ENCODE results near the gene DYNLT3.

DYNLT3 gene, protein sequence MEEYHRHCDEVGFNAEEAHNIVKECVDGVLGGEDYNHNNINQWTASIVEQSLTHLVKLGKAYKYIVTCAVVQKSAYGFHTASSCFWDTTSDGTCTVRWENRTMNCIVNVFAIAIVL

DNA sequence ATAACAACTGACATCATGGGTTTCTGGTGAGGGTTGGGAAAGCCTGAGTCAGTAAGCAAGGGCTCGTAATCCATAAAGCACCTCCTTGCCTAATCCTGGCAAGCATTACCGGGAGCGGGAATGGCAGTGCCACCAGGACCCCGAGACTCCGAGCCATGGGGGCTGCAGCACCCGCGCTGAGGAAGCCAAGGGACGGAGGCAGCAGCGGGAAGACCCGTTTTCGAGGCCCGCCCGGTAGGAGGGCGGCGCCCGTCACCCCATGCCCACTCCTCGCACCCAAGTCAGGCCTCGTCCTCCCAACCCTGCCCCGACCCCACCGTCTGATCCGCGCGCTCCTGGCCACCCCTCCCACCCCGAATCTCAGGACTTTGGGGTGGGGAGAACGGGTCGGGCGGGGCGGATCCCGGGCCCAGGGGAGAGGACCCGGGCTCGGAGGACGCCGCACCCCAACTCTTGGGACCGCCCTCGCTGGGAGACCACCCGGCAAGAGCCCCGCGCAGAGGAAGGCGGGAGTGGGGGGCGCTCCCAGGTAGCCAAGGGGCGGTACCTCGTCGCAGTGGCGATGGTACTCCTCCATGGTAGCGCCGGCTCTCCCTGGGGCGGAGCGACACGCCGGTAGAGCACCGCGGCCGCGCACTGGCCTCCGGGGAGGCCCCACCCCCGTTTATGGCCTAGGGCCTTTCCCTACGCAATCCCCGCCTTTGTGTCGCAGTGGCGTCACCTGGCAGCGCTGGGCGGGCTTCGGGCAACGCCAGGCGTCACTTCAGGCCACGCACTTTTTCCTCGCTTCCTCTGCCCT is at the start of gene DYNLT3:
Gene DYNLT3 (minus strand): TSS at position 638 of the 799 bp plus-strand sequence. CDS start 61 bp downstream, at position 577.
- no peak for DNase-seq

DNA sequence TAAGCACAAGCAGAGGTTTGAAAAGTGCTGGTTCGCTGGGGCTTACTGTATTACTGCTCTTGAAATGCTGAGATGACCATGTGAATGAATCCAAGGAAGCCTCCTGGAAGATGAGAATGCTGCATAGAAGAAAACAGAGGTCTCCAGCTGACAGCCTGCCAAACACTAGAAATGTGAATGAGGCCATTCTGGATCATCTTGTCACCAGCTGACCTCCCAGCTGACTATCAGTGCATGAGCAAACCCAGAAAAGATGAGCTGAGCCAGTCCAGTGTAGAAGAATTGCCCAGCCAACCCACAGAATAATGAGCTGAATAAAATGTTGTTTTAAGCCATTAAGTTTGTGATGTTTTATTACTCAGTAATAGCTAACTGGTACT is 49.1 kb upstream of the DYNLT3 start:
- DNase-seq = no peak

DNA sequence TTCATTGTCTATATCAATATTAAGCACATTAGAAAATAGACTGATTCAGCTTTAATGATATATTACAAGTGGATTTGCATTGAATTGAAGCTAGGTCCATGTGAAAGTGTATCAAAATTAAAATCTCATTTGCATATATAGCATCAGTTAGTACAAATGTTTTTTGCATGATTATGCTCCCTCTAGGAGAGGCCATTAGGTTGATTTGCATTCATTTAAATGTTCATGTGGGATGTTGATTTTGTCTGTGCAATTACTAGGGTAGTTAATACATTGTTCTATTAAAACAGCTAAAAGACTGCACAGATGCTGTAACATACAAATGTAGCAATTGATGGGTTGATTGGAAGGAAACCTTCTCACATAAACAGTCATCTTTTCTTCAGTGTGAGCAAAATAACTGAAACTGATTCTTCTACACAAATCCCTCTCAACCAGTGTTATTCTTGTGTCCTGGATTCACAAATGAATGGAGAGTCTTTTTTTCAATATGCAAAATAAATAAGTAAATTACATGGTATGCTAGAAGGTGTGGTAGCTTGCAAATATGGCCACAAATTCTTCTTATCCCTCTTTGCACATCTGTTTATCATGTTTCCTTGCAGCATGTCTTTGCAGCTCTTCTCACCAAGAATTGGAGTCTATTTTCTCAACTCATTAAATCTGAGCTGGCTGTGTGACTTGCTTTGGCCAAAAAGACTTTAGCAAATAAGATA is 48.6 kb upstream of the DYNLT3 start:
- no peak for DNase-seq

DNA sequence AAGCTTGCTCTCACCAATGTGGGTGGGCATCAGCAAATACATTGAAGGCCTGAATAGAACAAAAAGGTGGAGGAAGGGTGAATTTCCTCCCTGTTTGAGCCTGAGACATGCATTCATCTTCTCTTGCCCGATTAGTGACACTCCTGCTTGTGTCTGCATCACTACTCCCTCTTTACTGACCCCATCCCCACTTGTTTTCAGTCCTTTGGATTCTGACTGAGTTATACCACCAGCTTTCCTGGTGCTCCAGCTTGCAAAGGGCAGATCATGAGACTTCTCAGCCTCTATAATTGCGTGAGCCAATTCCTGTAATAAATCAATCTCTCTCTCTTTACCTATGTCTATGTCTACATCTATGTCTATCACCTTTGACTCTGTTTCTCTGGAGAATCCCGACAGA is 47.4 kb upstream of the DYNLT3 start:
- DNase-seq = no peak

DNA sequence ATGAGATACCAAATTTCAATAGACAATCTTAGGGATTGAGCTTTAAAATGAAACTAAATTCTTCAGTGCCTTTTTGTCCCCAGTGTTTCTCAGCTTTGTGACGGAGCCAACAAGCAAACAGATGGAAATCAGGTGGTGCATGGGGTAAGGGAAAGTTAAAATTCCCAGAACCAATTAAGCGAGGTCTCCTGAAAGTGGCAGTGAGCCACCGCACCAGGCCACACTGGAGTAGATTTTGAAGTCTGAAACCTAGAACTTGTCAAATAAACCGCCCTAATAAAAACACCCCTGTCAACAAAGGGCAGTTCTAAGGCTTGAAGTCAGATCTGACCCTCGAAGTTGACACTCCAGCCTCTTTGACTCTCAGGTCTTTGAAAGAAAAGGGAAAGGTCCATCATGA is 40.6 kb upstream of the DYNLT3 start:
- DNase-seq = no peak

DNA sequence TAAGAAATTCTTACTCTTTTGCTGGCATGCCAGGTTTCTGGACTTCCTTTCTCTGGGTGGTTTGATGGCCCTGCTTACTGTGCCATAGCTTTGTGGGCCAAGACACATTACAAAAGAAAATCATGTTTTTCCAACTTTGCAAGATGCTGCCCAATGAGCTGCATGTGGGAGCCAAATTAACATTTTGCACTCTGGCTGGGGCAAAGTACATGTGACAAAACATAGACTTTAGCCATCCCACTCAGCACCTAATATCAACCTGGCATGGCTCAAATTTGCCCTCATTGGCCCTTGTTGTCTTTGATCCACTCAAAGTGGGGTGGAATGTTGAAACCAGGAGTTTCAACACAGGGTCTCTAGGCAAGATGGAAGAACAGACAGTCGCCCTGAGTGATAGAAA is 40.0 kb upstream of the DYNLT3 start:
- no peak for DNase-seq

DNA sequence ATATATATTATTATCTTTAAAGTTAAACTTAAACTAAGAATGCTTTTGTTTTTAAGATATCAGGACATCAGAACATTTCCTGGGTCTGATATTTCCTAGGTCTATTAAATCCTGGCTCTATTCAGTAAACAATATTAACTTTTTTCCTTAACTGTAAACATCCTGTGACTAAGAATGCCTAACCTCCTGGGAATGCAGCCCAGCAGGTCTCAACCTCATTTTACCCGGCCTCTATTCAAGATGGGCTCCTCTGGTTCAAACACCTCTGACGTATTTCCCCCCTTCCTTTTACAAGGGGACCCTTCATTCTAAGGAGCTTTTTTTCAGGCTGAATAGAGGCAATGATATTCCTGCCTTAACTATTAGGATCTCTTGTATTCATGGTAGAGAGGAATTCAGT is 35.8 kb upstream of the DYNLT3 start:
- no peak for DNase-seq

DNA sequence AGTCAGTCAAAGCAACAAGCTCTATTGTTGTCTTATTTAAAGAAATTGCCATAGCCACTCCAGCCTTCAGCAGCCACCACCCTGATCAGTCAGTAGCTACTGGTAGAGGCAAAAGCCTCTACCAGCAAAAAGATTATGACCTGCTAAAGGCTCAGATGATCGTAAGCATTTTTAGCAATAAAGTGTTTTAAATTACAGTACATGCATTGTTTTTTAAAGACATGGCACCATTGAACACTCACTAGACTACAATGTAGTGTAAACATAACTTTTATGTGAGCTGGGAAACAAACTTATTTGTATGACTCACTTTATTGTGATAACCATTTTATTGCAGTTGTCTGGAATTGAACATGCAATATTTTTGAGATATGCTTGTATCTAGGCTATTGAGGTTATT is 32.3 kb upstream of the DYNLT3 start:
- no peak for DNase-seq

DNA sequence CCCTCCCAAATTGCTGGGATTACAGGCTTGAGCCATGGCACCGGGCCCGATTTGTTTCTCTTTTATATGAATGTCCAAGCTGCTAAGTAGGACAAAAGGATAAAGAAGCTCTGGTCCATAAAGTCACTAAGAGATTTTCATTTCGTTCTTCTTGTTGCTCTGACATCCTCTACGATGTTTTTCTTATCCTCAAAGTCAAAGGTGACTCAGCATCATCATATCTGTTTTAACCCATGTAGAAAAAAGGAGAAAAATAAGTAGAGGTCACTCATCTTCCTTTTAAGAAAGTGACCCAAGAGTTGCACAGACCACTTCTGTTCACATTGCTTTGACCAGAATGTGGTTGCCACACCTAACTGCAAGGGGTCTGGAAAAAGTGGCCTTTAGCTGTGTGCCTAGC is 29.3 kb upstream of the DYNLT3 start:
- DNase-seq = no peak

DNA sequence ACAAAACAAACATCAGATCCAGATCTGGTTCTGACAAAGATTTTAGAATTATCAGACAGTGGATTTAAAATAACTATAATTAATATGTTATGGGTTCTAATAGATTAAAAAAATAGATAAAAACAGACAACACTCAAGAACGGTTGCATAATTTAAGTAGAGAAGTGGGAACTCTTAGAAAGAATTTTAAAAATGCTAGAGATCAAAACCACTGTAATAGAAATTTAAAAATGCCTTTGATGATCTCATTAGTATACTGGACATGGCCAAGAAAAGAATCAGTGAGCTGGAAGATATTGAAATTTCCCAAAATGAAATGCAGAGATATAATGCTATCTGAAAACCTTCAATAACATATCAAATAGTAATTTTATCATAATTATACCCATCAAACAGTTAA is 28.3 kb upstream of the DYNLT3 start:
- DNase-seq = no peak

DNA sequence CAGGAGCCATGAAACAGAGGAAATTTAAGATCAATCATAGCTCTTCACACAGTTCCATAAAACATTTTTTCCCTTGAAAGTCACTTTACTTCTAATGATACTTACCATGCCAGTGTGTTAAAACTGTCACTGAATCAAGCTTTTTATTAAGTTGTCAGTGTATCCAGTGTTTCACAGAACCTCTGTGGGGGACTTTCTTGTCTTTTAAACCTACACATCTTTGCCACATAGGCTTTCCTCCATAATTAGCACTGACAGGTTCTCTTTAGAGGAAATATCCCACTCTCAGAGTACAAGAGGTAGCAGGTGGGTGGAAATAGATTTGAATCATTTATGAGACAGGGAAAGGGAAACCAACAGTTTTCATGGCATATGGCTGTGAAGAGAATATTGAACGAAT is 25.8 kb upstream of the DYNLT3 start:
- DNase-seq = no peak

DNA sequence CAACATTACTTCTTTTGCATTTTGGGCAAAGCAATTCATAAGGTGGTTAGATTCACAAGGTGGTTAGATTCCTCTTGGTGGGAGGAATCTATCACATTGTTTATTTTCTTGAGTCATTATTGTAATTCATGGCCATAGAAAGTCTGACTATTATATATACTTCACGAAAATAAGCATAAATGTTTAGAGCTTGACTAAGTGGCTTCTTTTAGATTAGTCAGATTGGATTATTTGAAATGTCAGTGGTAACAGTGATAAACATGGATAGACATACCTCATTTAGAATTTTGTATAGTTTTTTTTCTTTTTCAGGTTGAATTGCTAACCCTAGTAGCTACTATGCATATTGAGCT is 24.9 kb upstream of the DYNLT3 start:
- no peak for DNase-seq

DNA sequence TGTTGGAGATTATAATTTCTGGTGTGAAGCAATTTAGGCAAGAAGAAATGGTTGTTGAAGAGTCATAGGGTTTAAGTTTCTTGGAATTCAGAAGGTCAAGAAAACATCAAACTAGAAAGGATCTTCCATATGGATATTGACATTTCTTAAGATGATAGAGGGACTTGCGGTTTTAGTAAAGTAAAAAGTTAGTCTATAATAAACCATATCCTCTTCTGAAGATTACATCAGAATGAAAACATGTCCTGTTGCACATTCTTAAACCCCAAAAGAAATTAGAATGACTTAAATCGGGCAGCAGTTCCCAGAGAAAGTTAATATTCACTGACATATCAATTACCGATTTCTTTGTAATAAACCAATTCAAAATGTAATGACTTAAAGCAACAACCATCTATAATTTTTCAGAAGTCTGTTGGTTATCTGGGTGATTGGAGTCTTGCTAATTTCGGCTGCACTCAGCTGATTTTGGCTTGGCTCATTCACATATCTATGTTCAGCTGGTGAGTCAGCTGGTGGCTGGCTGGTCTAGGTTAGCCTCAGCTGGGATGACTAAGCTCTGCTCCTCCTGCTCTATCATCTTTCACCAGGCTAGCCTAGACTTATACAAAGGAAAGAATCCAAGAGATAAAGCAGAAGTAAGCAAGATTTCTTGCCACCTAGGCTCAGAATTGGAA is 24.4 kb upstream of the DYNLT3 start:
- DNase-seq = no peak

DNA sequence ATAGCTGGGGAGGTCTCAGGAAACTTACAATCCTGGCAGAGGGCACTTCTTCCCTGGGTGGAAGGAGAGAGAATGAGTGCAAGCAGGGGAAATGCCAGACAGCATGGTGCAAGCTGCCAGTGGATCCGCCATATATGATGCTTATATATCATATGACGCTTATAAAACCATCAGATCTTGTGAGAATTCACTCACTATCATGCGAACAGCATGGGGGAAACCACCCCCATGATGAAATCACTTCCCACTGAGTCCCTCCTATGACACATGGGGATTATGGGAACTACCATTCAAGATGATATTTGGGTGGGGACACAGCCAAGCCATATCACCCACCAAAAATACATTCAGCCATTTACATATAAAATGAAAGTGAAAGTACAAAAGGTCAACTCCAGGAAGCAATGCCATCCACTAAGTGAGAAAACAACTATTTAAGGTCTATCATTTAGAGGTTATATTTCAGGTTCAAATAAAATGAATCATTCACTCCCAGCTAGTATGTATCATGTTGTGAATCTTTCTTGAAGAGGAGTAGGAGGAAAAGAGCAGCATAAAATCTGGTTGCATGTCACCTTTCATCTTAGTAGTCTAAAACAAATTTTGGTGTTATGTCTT is 20.3 kb upstream of the DYNLT3 start:
- DNase-seq = no peak

DNA sequence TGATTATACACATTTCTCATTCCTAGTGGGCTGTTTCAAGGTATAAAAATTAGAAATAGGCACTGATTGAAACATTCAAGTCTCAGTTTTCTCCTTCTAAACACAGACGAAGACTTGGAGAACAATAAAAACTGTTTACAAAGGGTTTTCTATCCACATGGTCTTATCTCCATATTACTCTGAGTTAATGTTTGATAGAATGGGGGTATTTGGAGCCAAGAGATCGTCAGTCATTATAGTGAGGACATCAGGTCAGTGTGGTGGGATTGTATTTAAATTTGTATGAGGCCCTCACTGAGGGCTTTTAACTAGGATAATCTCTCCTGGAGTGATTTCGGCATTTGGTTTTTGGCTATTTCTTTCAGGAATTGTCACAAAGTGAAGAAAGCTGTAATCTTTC is 16.4 kb upstream of the DYNLT3 start:
- no peak for DNase-seq

DNA sequence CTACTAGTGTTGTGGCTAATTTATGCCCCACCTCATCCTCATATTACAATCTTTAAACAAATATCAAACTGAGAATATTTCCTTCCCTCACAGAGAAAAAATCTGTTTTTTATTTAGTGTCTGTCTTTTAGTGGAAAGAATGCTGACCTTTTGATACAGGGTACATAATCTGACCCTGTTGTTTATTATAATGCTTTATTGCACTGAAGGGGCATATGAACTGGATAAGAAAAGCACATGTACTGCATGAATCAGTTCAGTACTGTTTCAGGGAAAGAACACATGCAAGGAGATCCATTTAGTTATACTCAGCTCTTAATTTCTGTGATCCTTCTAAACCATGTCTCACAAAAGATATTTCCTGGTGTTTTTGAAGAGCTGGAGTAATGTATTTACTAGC is 15.5 kb upstream of the DYNLT3 start:
- DNase-seq = no peak

DNA sequence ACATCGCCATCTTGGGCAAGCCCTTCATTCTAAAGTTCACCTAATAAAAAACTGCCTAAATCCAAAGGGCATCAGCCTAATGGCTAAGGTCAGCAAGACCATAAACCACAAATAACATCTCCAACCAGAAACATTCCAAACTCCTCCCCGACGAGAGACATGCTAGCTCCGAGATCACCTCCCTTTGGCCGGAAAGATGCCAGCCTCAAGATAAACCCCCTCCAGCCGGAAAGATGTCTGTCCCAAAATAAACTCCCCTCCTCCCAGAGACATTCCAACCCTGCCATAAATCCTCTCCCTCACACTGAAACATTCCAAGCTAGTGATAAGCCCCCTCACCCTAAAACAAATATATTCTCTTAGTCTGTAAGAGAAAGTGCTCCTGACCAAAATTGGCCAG is 13.3 kb upstream of the DYNLT3 start:
- no peak for DNase-seq

DNA sequence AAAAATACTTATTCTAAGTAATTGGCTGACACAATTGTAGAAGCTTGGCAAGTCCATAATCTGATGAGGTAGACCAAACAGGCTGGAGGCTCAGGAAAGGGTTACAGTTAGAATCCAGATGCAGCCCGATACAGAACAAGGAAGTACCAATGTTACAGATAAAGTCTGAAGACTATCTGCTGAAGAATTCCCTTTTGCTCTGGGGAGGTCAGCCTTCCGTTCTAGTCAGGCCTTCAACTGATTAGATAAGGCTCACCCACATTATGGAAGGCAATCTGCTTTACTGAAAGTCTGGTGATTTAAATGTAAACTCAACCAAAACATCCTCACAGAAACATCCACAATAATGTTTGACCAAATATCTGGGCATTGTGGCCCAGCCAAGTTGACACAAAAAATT is 7.4 kb upstream of the DYNLT3 start:
- DNase-seq = no peak

DNA sequence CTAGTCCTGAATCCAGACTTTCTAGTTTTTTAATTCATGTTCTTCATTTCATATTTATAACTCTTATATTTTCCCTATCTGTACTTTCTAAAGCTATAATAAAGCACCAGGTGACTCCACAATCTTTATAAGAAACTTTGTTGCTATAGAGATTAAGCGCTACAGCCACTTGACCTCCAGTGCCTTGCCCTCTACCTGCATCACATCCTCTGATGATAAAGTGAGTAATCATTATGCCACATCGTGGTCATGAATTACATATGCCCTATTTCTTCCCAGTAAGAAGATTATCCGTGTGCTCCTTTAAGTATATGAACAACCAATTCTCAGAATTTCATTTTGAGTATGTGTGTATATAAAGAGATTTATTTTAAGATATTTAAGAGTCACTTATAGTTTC is 6.8 kb upstream of the DYNLT3 start:
- DNase-seq = no peak

DNA sequence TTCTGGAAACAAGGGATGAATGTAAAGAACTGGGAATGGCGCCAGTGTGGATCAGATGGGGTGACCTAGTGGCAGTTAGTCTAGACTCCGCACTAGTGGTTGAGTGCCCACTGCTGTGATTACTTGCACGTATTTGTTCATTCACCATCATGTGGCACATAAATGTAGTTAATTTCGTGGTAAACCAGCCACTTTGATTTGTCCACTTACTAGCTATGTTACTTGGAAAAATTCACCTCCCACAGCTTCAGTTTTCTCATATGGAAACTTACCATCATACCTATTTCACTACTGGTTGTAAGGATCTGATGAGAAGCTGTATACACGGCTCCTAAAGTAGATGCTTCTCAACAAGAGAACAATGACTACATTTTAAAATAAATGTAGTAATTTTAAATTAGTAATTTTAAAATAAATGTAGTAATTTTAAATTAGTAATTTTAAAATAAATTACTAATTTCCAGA is 394 bp upstream of the DYNLT3 start:
- no peak for DNase-seq

DNA sequence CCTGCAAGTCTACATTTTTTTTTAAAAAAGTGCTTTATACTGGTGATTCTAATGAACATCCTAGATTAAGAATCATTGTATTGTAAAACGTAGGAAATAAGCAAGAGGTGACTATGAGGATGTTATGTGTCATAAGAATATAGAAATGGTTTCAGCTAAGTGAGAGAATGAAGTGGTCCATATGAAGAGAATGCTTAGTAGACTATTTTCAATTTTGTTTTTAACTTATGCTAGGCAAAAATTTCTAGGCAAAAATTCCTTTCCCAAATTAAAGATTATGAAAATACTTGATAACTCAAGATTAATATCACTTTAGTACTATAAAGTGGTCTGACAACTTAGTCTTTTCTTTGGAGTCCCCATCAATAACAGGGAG is 825 bp downstream of the DYNLT3 start:
- DNase-seq = no peak

DNA sequence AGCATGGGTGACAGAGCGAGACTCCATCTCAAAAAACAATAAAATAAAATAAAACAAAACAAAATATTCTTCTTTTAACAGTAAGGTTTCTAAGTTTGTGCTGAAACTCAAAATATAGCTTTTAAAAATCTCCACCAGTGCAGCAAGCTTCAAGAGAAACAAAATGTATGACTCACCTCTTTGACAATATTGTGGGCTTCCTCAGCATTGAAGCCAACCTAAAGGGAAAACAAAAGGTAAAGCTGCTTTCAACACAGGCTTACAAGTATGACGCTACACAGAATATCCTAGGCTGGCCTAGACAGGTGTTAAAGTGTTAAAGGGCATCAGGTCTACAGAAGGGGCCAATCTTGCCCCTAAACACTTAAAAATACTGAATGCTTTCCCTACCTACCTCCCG is 1.2 kb downstream of the DYNLT3 start:
- no peak for DNase-seq

DNA sequence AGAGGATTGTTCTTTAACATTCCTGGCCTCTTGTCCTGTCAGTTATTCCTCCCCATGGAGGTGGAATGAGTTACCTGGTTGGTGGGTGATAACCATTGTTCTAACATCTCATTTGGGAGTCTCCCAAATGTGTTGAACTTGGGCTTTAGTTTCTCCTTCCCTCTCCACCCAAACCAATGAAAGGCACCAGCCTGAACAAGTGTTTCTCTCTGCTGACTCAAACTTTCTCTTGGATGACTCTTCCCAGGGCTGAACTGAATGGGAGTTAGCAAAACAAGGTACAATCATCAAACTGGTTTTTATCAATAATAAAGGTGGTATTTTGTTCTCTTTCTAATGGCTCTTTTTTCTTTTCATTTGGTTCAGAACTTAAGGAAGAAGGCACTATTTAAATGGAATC is 2.7 kb downstream of the DYNLT3 start:
- DNase-seq = no peak

DNA sequence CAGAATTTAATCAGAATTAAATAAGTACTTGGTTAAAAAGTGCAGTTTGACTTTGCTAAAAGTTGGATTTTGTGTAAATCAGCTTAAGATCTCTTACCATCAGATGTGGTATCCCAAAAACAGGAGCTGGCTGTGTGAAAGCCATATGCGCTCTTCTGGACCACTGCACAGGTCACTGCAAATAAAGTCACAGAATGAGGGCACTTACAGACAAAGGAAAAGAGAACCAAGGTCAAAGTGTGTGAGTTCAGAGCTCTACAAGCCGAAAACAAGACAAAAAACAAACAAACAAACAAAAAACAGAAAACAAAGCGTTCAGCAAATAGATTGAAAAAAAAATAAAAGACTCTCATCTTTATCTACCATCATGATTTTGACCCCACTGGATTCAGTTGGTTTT is 6.4 kb downstream of the DYNLT3 start:
- no peak for DNase-seq

Measured in SIG-M5 (cell line).